Stimulated activated CD4-positive, alpha-beta T cell treated with anti-CD3 and anti-CD28 coated beads, Interleukin-12 subunit alpha, Interleukin-12 subunit beta, amount 100 ng/mL, for 48 hours (primary cell): ENCODE data around the gene UFSP2.

Experiments used
- DNase-seq, 3 donors: peaks; one replicate each; pipeline ENCODE4 v3.0.0-alpha.2; 2020; ENCODE audit warnings: low read depth in 2 of 3, low spot score in 1 of 3

UFSP2 gene

GRCh38 chr4:185425647-185426352 lies at the start of gene UFSP2:
Gene UFSP2, minus strand, starts transcription at chr4:185425964. Its CDS starts 96 bp downstream, at chr4:185425868.
- DNase-seq: peak; percentile 72 to 84 (median 76)

GRCh38 chr4:185473247-185473646 lies 47.5 kb upstream of the UFSP2 start:
- DNase-seq: no peak

- no peak for DNase-seq
These were observed 46.4 kb upstream of the UFSP2 start for GRCh38 chr4:185472103-185472542.

GRCh38 chr4:185471235-185472102 lies 45.7 kb upstream of the UFSP2 start, which contains the start of gene CCDC110:
Gene CCDC110, minus strand, starts transcription at chr4:185471733. Its CDS starts 50 bp downstream, at chr4:185471683.
- DNase-seq: peak; percentile 84 to 93 (median 91)

GRCh38 chr4:185470501-185471195 lies 44.9 kb upstream of the UFSP2 start:
- DNase-seq: no peak

- no peak for DNase-seq
These were observed 43.9 kb upstream of the UFSP2 start for GRCh38 chr4:185469580-185470154.

- no peak for DNase-seq
These were observed 43.2 kb upstream of the UFSP2 start for GRCh38 chr4:185468999-185469398.

- no peak for DNase-seq
These were observed 42.2 kb upstream of the UFSP2 start for GRCh38 chr4:185467991-185468390.

GRCh38 chr4:185467101-185467500 lies 41.3 kb upstream of the UFSP2 start:
- DNase-seq: no peak

- DNase-seq: no peak
These were observed 39.9 kb upstream of the UFSP2 start for GRCh38 chr4:185465707-185466106.

GRCh38 chr4:185464887-185465286 lies 39.1 kb upstream of the UFSP2 start:
- DNase-seq: no peak

GRCh38 chr4:185464183-185464582 lies 38.4 kb upstream of the UFSP2 start:
- no peak for DNase-seq

GRCh38 chr4:185463541-185463940 lies 37.8 kb upstream of the UFSP2 start:
- DNase-seq: no peak

- DNase-seq: no peak
These were observed 35.8 kb upstream of the UFSP2 start for GRCh38 chr4:185461565-185461964.

GRCh38 chr4:185457136-185457535 lies 31.4 kb upstream of the UFSP2 start:
- no peak for DNase-seq

GRCh38 chr4:185456131-185456530 lies 30.4 kb upstream of the UFSP2 start:
- DNase-seq: no peak

- no peak for DNase-seq
These were observed 19.4 kb upstream of the UFSP2 start for GRCh38 chr4:185445209-185445608.

GRCh38 chr4:185441479-185441878 lies 15.7 kb upstream of the UFSP2 start:
- DNase-seq: no peak

GRCh38 chr4:185437809-185438208 lies 12.0 kb upstream of the UFSP2 start:
- no peak for DNase-seq

GRCh38 chr4:185435466-185435865 lies 9.7 kb upstream of the UFSP2 start:
- no peak for DNase-seq

- no peak for DNase-seq
These were observed 3.9 kb upstream of the UFSP2 start for GRCh38 chr4:185429660-185430059.
